Measurements from ENCODE around the gene ST7.

- no peak for TF ChIP-seq CTCF (conservative IDR thresholded peaks at IDR 0.05 in 1 of 2, IDR thresholded peaks at IDR 0.05 in 1 of 2; ENCODE audit: extremely low read depth in 1 of 2, insufficient read depth in 1 of 2, low read depth in 1 of 2, low read length in 2 of 2)
- no peak for TF ChIP-seq EZH2 (IDR thresholded peaks at IDR 0.05; ENCODE audit: borderline replicate concordance, low read length)
Observed at GRCh38 chr7:117247809-117248208, 294.5 kb downstream of the ST7 start.

Measured in mammary epithelial cell (primary cell).